ENCODE data around the gene ITPR1.
A peak's percentile ranks its signal among the peaks of the same experiment; 100 is the strongest.
"Not testable (repeated sequence)": the region's sequence is repeated elsewhere in the genome, so short reads cannot be mapped to it uniquely, and the experiment has no call there.

Gene ITPR1

GRCh38 chr3:4493014-4493940 lies at the start of gene ITPR1:
Gene ITPR1 (plus strand): TSS chr3:4493348. CDS start chr3:4516492, 23,144 bp downstream.
- peak; percentile 84 for DNase-seq

- no peak for DNase-seq
Observed at GRCh38 chr3:4447295-4447999, 45.7 kb upstream of the ITPR1 start.

- DNase-seq, result no peak
Observed at GRCh38 chr3:4448187-4448586, 45.0 kb upstream of the ITPR1 start.

GRCh38 chr3:4449043-4449805 lies 43.9 kb upstream of the ITPR1 start:
- no peak for DNase-seq

GRCh38 chr3:4454142-4454541 lies 39.0 kb upstream of the ITPR1 start:
- no peak for DNase-seq

GRCh38 chr3:4456780-4457179 lies 36.4 kb upstream of the ITPR1 start:
- DNase-seq, result not testable (repeated sequence)

- DNase-seq, result no peak
Observed at GRCh38 chr3:4458961-4459360, 34.2 kb upstream of the ITPR1 start.

- DNase-seq, result no peak
Observed at GRCh38 chr3:4460334-4460733, 32.8 kb upstream of the ITPR1 start.

GRCh38 chr3:4461468-4462090 lies 31.6 kb upstream of the ITPR1 start:
- no peak for DNase-seq

- DNase-seq, result no peak
Observed at GRCh38 chr3:4462369-4463040, 30.6 kb upstream of the ITPR1 start.

- DNase-seq, result no peak
Observed at GRCh38 chr3:4464576-4464975, 28.6 kb upstream of the ITPR1 start.

GRCh38 chr3:4466741-4467521 lies 26.2 kb upstream of the ITPR1 start, which contains the start of gene SUMF1:
Gene SUMF1 (minus strand): TSS chr3:4467269. CDS start chr3:4467245, 24 bp downstream.
- DNase-seq, result peak; percentile 44

- no peak for DNase-seq
Observed at GRCh38 chr3:4467522-4467867, 25.7 kb upstream of the ITPR1 start.

- DNase-seq, result no peak
Observed at GRCh38 chr3:4471907-4472306, 21.2 kb upstream of the ITPR1 start.

- no peak for DNase-seq
Observed at GRCh38 chr3:4472312-4472711, 20.8 kb upstream of the ITPR1 start.

- DNase-seq, result no peak
Observed at GRCh38 chr3:4472766-4473165, 20.4 kb upstream of the ITPR1 start.

- no peak for DNase-seq
Observed at GRCh38 chr3:4474683-4475490, 18.3 kb upstream of the ITPR1 start.

- no peak for DNase-seq
Observed at GRCh38 chr3:4475804-4476203, 17.3 kb upstream of the ITPR1 start.

GRCh38 chr3:4476496-4476895 lies 16.7 kb upstream of the ITPR1 start:
- DNase-seq, result no peak

- DNase-seq, result no peak
Observed at GRCh38 chr3:4478261-4478660, 14.9 kb upstream of the ITPR1 start.

- no peak for DNase-seq
Observed at GRCh38 chr3:4491855-4492207, 1.3 kb upstream of the ITPR1 start.
